Fibroblast of villous mesenchyme (primary cell): Measurements from ENCODE around the gene ANAPC13. TPM values are rescaled to one million over a fixed set of nuclear protein-coding genes. Genes with fewer than 3 reads are reported as not detected.

Source experiments
- DNase-seq: peaks from one replicate; pipeline ENCODE4 v3.0.0-alpha.2; 2010; ENCODE audit warnings: low read depth
- H3K4me3 ChIP-seq: 2 replicates; pipeline ENCODE4 v1.5.1; 2011; ENCODE audit warnings: low read depth, mild to moderate bottlenecking, low read length
- CTCF ChIP-seq: IDR thresholded peaks from 2 replicates; pipeline ENCODE4 v1.5.1; 2012; ENCODE audit warnings: low read depth, mild to moderate bottlenecking, low read length; ENCODE audit not compliant: insufficient read depth
- total RNA-seq: library from RNA; depleted of rRNA; stranded (reverse); fragments of >200 nt; gene quantifications from 2 replicates; pipeline ENCODE4 v1.2.3, GENCODE V29; 2012

ANAPC13 gene
- total RNA-seq, 1 donor: 95.9 TPM

GRCh38 chr3:134503266-134503665, 17.5 kb upstream of the ANAPC13 start:
- no peak for TF ChIP-seq CTCF
- no peak for DNase-seq
- no peak overlapping the region for H3K4me3 ChIP-seq

DNA sequence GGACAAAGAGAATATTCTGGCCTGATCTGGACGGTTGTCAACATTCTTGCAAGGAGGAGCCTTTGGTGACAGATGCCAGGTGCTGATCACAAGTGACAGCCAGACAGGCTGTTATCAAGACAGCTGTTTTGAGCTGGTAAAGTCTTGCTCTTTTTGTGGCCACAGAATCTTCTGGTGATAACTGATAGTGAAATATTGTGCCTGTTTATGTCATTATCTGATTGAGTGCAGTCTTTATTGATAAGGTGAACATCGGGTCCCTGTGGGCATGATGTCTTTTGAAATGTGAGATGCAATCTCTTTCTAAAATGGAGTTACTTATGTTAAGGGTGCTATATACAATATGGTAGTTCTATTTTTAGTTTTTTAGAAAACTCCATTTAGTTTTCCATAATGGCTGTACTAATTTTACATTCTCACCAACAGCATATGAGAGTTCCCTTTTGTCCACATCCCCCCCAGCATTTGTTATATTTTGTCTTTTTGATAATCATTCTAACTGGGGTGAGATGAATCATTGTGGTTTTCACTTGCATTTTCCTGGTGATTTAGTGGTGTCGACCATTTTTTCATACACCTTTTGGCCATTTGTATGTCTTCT, 10.8 kb upstream of the ANAPC13 start:
- no peak for TF ChIP-seq CTCF
- no peak for DNase-seq
- no peak overlapping the region for H3K4me3 ChIP-seq

DNA sequence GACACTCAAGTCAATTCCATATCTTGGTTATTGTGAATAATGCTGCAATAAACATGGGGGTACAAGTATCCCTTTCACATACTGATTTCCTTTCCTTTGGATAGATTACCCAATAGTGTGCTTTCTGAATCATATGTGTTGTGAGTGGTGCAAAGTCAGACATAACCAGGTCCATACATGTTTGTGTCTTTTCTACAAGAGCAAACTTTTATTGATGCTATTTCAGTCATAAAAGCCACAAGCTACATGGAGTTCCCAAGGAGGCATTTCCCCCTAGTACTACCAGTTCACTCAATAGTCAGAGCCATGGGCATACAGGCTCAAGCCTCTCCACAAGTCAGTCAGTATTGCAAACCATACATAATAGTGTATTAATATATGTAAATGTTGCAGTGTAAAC, 10.2 kb upstream of the ANAPC13 start:
- no peak for DNase-seq

DNA sequence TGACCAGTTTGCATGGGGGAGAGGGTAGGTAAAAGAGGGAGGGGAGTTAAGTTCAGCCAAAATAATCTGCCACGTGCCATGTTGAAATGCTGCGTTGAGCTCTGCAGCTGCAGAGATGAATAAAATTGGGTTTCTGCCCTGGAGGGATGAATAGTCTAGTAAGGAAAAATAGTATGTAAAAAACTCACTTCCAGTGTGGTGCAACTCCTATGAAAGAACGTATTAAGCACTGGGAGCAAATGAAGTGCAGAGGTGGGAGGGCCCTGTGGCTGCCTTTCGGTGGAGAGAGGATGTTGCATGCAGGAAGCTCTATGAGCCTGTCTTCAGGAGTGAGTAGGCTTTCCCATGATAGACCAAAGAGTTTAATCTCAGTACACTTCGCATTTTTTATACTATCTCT, 8.7 kb upstream of the ANAPC13 start:
- DNase-seq: no peak
- no peak for TF ChIP-seq CTCF

More for the DNA sequence above, 10.2 kb upstream of the ANAPC13 start:
- TF ChIP-seq CTCF: no peak
- no peak overlapping the region for H3K4me3 ChIP-seq

GRCh38 chr3:134487406-134487805, 1.6 kb upstream of the ANAPC13 start:
- no peak for TF ChIP-seq CTCF
- H3K4me3 ChIP-seq: peak overlapping the region; percentile 85
- no peak for DNase-seq

More for the DNA sequence above, 8.7 kb upstream of the ANAPC13 start:
- H3K4me3 ChIP-seq: no peak overlapping the region

DNA sequence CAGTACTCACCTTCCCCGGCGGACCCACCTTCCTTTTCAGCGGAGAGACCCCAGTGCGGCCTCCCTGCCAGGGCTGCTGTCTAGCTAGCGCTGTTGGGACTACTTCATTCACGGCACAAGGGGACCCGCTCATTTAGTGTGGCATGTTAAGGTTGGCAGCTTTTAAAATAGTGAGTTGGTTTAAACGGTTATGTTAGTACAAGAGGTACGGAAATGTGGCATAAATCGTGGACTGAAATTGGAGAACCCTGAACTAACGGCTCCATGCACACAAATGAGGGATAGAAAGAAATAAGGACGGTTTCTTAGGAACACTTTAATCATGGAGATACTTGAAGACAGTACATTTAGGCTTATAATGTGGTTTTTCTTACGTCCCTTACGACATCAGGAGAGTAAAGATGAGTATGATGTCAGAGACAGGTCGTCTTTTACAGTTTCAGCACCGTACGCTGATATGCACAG, 824 bp upstream of the ANAPC13 start:
- H3K4me3 ChIP-seq: peak overlapping the region; percentile 85
- peak; percentile 56 for DNase-seq
- no peak for TF ChIP-seq CTCF

- DNase-seq: peak; percentile 39
- TF ChIP-seq CTCF: no peak
These were observed 589 bp downstream of the ANAPC13 start for GRCh38 chr3:134485075-134485717.

More at GRCh38 chr3:134485075-134485717, 589 bp downstream of the ANAPC13 start:
- peak overlapping the region; percentile 85 for H3K4me3 ChIP-seq
